GM18519 (cell line): ENCODE measurements around the gene ATP8B3.

Experiments used
- ATAC-seq: cut with Tn5 transposase; IDR thresholded peaks from one replicate; pipeline ENCODE4 v1.9.1; 2021; ENCODE audit warnings: mild to moderate bottlenecking, moderate library complexity; ENCODE audit not compliant: unreplicated experiment, low FRiP score

The ATP8B3 gene

DNA sequence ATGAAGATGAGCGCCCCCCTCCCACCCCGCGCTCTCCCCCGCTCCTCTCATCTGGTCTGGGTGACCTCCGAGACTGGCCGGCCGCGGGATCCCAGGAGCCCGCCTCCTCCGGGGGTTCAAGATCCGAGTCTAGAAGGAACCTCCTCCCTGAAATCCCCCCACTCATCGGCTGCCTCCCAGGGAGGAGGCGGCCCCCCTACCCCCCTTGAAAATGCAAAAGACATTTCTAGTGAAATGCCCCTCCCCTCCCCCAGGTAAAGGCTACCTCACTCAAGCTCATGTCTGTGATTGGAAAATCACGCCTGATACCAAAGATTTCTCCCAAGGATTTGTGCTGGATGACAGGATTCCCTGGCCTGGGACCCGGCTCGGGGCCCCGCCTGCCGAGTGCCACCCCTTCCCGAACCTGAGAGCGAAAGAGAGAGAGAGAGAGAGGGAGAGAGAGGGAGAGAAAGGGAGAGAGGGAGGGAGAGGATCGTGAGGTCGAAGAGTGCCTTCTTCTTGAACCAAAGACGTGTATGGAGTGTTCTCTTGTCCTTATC is 35.4 kb downstream of the ATP8B3 start:
- no peak for ATAC-seq

DNA sequence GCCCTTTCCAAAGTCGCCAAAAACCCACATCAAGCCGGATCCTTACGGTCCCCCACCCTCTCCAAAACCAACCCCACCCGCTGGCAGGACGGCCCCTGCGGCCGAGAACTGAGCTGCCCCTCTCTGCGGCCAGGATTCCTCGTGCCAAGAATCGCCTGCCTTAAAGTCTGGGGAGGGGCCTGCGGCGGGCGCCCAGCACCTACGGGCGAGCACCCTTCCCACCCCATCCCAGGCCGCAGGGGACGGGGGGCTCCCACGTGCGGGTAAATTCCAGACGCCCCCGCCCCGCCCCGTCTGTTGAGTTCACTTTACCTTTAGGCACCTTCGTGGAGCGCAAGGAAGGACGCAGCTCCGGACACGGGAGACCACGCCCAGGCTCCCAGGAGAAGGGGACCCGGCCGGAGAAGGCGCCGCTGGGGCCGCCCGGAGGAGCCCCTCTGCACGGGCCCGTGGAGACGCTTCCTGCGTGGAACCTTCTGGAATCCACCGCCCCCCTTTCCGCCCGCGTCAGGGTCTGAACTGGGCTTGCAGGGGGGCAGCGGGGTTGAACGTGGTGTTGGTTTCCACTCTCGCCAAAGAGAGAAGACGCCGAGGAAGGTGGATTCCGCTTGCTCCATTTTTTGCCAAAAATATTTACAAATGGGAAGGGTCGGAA is 36.0 kb downstream of the ATP8B3 start:
- no peak for ATAC-seq

DNA sequence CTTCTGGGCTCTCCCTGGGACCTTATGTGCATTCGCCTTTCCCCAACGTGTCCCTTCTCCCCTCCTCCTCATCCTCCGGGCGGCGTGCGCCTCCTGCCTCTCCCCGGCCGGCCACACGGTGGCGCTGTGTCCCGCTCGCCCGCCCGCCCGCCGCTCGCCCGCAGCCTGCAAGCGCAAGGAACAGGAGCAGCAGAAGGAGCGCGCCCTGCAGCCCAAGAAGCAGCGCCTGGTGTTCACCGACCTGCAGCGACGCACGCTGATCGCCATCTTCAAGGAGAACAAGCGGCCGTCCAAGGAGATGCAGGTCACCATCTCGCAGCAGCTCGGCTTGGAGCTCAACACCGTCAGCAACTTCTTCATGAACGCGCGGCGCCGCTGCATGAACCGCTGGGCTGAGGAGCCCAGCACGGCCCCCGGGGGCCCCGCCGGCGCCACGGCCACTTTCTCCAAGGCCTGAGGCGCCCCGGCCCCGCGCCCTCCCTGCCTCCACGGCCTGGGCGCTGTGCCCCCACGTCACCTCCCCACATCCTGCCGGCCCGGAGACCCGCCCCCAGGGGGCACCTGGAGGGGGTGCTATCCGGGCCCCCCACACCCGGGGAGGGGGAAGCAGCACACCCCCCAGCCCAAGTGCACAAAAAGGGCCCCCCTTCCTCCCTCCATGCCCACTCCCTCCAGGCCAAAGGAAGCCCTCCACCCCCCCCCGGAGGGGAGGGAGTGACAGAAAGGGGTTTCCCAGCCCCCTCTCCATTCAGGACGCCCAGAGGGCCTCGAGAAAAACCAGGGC is 36.9 kb downstream of the ATP8B3 start:
- no peak for ATAC-seq

DNA sequence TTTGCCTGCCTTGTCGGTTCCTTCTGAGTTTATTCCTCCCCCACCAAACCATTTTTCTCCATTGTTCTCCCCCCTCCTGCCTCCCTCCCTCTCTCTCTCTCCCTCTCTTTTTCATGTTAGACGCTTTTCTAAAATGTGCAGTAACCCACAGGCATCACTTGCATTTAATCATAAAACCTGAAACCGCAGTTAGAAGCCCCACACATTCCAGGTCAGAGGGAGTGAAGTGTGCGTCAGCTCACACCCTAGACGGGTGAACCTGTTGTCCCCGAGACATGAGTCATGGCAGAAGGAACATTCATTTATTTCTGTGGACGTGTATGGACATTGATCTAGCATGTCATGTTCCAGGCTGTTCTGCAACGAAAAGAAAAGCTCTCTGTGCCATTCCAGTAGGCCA is 38.9 kb downstream of the ATP8B3 start:
- ATAC-seq = no peak

DNA sequence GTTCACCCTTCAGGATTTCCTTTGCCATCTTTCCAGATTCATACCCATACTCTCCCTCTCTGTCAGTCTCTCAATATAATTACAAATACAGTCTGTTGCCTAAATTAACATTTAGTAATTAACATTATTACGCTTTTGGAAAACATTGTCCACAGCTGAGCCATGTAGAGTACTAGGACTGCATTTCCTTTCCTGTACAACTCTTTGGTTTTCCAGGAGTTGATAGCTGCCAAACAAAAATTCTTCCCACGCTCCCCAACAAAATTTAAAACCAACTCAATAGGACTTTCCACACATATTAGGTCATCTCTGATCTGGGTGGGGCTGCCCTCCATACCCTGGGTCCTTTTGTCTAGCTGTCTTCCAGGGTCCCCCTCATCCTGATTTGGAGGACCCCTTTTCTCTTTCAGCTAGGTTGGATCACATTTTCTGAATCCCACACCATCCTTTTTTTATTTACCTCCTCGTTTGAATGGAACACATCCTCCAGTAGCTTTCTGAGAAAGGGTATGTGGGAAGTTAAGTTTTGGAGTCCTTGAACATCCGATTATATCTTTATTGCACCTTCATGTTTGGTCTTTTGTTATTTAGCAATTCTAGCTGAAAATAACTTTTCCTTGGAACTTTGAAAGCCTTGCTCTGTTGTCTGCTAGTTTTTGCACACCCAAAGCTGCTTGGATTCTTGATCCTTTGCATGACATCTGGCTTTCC is 41.1 kb downstream of the ATP8B3 start:
- ATAC-seq = no peak

DNA sequence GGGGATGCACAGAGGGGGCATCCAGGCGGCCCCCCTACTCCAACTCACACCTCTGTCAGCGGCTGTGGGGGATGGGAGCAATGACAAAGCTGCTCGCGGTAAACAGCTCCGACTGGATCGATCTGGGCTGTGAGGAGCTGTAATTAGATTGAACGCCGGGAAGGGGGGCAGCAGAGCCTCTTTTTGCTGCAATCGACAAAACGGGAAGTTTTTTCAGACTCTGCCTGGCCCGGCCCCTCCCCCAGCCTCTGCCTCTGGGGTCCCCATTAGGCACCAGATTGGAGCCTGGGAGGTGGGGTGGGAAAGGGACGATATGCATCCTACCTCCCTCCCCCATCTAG is 42.5 kb downstream of the ATP8B3 start:
- ATAC-seq = no peak

DNA sequence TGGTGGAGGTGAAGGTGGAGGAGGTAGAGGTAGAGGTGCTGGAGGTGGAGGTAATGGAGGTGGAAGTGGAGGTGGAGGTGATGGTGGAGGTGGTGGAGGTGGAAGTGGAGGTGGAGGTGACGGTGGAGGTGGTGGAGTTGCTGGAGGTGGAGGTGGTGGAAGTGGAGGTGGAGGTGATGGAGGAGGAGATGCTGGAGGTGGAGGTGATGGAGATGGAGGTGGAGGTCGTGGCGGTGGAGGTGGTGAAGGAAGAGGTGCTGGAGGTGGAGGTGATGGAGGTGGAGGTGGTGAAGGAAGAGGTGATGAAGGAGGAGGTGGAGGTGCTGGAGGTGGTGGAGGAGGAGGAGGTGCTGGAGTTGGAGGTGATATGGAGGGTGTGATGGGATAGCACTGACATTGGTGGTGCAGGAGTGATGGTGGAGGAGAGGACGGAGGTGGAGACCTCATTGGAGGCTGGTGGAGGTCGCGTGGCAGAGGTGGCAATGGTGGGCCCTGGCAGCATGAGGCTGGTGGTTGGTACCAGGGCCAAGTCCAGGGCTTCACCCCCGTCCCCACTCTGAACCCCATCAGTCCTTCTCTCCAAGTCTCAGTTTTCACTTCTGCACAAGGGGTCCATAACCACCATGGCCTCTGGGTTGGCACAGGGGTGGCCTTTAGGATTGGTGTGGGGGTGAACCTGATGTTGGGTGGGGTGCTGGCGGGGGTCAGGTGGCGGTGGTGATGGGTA is 43.0 kb downstream of the ATP8B3 start:
- no peak for ATAC-seq

DNA sequence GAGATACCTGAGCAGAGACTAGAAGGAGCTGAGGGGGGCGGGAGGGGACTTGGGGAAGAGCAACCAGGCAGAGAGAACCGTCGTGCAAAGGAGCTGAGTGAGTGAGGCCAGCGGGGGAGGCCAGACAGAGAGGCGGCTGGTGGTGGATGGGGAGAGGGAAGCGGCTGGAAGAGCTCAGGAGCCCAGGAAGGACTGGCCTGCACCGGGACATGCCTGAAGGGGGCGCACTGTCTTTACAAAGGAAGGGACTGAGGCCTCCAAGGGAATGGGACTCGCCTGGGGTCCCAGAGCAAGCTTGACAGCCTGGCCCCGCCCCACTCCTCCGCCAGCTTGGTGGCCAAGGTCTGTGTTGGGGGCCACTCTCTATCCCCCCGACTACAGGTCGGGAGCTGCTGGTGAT is 43.8 kb downstream of the ATP8B3 start:
- no peak for ATAC-seq

DNA sequence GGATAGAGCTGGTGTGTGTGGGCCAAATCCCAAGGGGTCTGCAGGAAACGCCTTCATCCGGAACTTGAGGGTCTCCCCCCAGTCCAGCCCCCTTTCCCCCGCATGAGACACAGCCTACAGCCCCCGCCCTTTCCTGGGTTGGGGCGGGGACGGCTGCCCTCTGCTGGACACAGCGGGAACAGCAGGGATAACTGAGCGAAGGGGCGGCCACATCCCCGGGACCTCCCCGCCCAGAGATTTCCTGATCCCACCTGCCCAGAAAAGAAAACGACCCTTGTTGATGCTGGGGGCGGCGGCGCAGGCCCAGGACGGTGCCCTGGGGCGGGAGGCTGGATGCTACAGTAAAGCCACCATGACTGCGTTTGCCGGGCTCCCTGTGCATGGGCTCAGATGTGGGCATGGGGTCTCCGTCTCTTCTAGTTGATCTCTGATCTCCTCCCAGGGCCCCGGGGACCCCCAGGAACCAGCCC is 44.6 kb downstream of the ATP8B3 start:
- no peak for ATAC-seq

DNA sequence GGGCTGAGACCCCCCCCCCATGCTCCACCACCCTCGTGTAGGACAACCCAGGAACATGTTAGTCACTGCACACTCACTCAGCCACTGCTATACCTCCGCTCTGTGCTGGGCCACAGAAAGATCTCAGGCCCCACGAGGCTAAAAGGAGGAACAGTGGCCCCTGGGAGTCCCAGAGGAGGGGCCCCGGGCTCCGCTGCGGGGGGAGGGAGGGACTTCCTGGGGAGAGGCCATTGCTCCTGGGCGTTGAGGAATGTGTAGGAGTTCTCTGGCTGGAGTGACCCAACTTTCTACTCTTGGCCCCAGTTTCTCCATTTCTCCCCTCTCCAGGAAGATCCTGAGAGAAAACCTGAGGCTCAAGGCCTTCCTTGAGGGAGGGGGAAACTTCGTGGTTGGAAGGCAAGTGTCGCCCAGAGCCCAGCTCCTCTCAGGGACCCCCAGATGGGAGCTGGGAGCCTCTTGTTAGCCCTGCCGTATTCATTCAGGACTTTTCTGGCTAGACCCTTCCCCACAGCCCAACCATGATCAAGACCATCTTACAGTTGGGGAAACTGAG is 45.2 kb downstream of the ATP8B3 start:
- no peak for ATAC-seq

DNA sequence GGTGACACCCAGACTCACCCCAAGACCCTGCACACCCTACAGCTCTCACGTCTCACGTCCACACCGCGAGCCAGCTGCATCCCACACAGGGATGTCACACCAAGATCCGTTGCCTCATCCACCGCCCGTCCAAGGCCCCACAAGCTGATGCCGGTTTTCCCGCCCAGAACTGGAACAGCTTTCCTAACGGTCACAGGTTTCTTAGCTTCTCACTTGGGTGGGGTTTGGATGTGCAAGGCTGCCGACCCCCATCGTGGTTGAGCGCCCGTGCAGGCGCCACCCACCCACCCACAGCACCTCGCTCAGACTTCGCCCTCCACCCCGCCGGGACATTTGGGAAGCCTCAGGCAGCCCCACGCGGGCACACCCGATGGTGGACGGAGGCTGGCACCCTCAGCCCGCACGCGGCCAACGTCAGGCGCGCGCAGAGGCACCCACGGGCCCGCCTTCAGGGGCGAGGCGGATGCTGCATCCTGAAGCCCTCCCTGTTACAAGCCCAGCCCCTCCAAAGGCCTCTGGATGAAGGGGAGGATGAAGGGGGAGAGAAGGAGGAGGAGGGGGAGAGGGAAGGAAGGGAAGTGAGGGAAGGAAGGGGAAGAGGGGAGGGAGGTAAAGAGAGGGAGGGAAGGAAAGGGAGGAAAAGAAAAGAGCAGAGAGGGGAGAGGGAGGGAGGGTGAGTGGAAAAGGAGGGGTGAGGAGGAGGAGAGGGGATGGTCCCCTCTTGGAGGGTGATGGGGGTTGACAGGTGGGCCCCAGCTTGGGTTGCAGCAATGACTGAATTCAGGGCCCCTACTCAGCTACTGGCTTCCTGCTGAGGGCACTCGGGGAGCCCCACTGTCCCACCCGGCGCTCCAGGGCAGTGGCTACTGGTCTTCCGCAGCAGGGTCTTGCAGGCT is 45.9 kb downstream of the ATP8B3 start:
- ATAC-seq = no peak

DNA sequence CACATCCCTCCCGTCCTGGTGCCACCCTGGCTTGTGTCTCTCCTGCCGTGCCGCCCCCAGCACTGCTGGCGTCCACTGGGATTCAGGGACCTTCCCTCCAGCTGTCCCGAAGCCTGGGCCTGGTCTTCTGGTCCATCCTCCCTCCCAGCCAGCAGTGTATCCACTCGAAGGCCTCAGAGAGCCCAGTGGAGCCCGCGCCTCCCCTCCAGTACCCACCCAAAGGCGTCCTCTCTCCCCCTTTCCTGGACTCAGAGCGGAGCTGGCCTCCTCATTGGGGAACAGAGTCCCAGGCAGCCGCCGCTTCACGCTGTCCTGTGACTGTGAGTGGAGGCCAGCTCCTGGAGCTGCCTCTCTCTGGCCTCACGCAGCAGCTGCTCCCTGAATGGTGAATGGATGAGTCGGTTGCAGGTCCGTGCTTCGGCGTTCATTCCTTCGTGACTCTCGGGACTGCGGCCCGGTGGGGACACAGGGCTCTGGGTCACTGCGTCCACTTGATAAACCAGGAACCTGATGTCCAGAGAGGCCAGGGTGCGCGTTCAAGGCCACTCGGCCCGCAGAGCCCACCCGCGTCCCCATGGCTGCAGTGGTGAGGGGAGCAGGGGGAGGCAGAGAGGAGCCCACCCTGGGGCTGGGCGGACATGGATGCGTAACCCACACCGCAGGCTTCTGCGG is 46.7 kb downstream of the ATP8B3 start:
- no peak for ATAC-seq

DNA sequence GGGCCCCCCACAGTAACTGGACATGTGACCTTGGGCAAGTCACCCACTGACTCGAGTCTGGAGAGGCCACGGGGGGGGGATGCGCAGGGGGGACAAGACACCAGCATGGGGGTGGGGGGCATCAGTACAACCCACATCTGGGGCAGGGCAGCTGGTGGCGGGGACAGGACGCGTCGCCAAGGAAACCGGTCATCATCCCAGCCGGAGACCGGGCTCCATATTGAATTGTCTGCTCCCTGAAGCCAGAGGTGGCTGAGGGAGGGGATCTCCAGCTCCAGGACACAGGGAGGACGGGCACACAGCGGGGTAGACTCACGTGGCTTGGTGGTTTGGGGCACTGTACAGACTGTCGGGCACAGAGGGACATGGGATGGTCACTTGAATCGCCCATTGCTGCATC is 47.3 kb downstream of the ATP8B3 start:
- no peak for ATAC-seq

DNA sequence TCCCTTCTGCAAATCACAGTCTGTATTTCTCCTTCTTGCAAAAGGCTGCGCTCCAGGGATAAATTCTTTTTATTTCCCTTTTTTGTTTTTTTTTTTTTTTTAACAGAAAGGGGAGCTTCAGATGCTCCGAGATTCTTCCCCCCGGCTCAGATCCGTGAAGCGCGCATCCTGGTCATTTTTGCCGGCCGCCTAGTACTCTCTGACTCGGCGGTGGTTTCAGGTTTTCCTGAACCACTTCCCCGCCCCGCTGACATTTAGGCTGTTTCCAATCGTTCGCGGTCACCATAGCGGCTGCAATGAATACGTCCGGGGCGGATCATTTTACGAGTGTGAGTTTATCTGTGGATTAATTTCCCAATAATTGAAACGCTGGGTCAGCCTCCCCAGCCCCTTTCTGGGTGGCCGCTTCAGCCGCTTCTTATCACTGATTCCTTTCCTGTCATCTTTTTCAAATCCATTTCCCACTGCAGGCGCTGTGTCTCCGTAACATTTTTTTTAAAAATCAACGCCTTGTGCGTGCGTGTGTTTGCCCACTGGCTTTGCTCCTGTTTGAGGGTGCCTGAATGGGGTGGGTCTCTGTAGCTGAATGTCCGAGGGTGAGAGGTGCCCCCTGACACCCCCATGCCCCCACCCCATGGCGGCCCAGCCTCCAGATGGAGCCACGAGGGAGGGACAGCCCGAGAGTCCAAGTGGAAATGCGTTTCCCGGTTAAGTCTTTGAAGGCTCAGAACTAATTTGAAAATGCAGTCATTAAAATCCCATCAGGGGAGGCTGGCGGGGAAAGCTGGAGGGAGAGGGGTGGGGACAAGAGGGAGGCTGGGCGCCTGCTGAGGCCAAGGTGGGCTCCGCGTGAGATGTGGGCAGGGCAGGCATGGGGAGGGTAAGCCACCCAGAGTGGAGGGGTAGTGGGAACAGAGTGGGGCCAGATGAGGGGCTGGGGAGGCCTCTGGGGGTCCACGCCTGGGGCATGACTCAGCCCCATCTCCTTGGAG is 48.1 kb downstream of the ATP8B3 start:
- ATAC-seq = no peak

DNA sequence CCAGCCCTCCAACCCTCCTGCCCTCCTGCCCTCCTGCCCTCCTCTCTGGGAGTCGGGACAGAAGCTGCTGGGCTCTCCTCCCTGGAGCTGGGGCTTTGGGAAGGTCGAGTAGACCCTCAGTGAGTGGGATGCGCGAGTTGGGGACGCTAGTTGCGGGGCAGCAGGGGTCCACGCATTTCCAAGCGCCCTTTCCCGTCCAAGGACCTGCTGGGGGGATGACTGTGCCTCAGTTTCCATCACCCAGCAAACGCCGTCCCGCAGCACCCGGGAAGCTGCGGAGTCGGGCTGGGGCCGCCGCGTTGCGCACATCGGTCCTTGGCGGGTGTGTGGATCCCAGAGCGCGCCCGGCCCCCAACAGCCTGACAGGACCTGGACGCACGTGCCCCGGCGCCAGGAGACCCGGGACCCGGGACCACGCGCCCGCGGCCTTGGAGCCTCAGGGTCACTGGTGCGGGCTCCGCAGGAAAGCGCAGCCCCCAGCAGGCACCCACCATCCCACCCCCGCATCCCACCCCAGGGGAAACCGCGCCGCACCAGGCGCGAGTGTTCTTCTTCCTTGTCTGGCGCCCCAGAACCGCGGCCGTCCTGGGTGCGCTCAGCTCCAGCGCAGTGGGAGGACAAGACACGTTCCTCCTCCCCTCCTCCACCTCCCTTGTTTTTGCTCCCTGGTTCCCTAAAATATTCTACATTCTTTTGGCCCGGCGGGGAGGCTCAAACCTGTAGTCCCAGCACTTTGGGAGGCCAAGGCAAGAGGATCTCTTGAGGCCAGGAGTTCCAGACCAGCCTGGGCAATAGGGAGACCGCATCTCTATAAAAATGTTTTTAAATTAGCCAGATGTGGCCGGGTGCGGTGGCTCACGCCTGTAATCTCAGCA is 49.6 kb downstream of the ATP8B3 start:
- no peak for ATAC-seq

DNA sequence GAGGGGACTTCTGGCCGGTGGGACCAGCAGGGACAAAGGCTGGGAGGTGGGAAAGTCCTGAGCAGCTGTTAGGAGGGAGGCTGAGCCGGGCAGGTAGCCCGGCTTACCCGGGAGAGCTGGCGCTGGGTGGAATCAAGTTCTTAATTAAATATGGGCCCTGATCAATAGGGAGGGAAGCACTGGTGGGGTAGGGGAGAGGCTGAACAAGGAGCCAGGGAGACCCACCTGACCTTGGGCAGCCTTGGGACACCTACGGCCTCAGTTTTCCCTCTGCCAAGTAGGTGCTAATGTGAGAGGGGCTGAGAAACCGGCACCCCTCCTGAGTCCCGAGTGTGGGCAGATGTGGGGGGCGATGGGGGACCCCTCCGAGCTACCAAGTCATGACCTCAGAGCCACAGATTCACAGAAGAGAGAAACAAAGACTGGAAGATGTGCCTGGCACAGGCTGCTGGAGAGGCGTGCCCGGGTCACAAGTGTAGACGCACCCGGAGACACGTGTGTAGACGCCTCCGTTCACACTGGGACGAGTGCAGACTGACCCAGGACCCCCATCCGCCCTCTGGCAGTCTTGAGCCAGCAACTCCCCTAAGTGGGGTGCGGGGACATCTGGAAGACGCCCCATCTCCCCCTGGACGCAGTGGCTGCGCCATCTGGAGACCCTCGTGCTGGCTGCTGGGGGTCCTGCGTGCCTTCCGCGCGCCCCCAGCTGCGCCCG is 50.4 kb downstream of the ATP8B3 start:
- ATAC-seq = no peak
